ENCODE results near the gene PTTG1.

PTTG1 gene

GRCh38 chr5:160421625-160422258 lies at the start of gene PTTG1:
TSS of gene PTTG1 (plus strand) at chr5:160421855. CDS start at chr5:160422313, 458 bp downstream.
- peak; percentile 90 for DNase-seq (ENCODE audit: low spot score)

- DNase-seq (ENCODE audit: low spot score) = no peak
Observed at GRCh38 chr5:160375166-160375565, 46.5 kb upstream of the PTTG1 start.

- DNase-seq (ENCODE audit: low spot score) = no peak
Observed at GRCh38 chr5:160375701-160376100, 46.0 kb upstream of the PTTG1 start.

- DNase-seq (ENCODE audit: low spot score) = no peak
Observed at GRCh38 chr5:160376416-160376815, 45.2 kb upstream of the PTTG1 start.

- DNase-seq (ENCODE audit: low spot score) = no peak
Observed at GRCh38 chr5:160377651-160378050, 44.0 kb upstream of the PTTG1 start.

GRCh38 chr5:160378330-160378729 lies 43.3 kb upstream of the PTTG1 start:
- DNase-seq (ENCODE audit: low spot score) = no peak

- no peak for DNase-seq (ENCODE audit: low spot score)
Observed at GRCh38 chr5:160379511-160379910, 42.1 kb upstream of the PTTG1 start.

- DNase-seq (ENCODE audit: low spot score) = no peak
Observed at GRCh38 chr5:160380041-160380440, 41.6 kb upstream of the PTTG1 start.

GRCh38 chr5:160382346-160382745 lies 39.3 kb upstream of the PTTG1 start:
- DNase-seq (ENCODE audit: low spot score) = no peak

GRCh38 chr5:160384681-160385080 lies 37.0 kb upstream of the PTTG1 start:
- no peak for DNase-seq (ENCODE audit: low spot score)

GRCh38 chr5:160385496-160385895 lies 36.2 kb upstream of the PTTG1 start:
- no peak for DNase-seq (ENCODE audit: low spot score)

GRCh38 chr5:160387445-160387844 lies 34.2 kb upstream of the PTTG1 start:
- DNase-seq (ENCODE audit: low spot score) = no peak

- no peak for DNase-seq (ENCODE audit: low spot score)
Observed at GRCh38 chr5:160390787-160391696, 30.6 kb upstream of the PTTG1 start.

GRCh38 chr5:160395111-160395510 lies 26.5 kb upstream of the PTTG1 start:
- no peak for DNase-seq (ENCODE audit: low spot score)

- DNase-seq (ENCODE audit: low spot score) = no peak
Observed at GRCh38 chr5:160397492-160397891, 24.2 kb upstream of the PTTG1 start.

GRCh38 chr5:160398806-160399205 lies 22.8 kb upstream of the PTTG1 start:
- DNase-seq (ENCODE audit: low spot score) = no peak

- DNase-seq (ENCODE audit: low spot score) = peak; percentile 95
Observed at GRCh38 chr5:160399402-160400353, 22.0 kb upstream of the PTTG1 start, which contains the start of gene FAM200C. TSS of gene FAM200C (minus strand) at chr5:160400054. CDS start at chr5:160395490, 4,564 bp downstream.

GRCh38 chr5:160418561-160419457 lies 2.8 kb upstream of the PTTG1 start, which contains the start of gene SLU7:
TSS of gene SLU7 (minus strand) at chr5:160419081. CDS start at chr5:160415294, 3,787 bp downstream.
- peak; percentile 89 for DNase-seq (ENCODE audit: low spot score)

- DNase-seq (ENCODE audit: low spot score) = no peak
Observed at GRCh38 chr5:160419458-160420330, 2.0 kb upstream of the PTTG1 start.

- no peak for DNase-seq (ENCODE audit: low spot score)
Observed at GRCh38 chr5:160420331-160420610, 1.4 kb upstream of the PTTG1 start.
